Skeletal muscle satellite cell (primary cell): Measurements from ENCODE around the gene FICD.

Experiments used
- H3K27me3 ChIP-seq: 2 replicates; pipeline ENCODE4 v1.7.0; 2013; ENCODE audit warnings: low read length; ENCODE audit not compliant: control insufficient read depth, insufficient read depth
- H3K36me3 ChIP-seq: 2 replicates; pipeline ENCODE4 v1.7.0; 2013; ENCODE audit warnings: mild to moderate bottlenecking, control low read depth, low read length; ENCODE audit not compliant: insufficient read depth
- H3K4me1 ChIP-seq: 2 replicates; pipeline ENCODE4 v1.7.0; 2013; ENCODE audit warnings: low read length; ENCODE audit not compliant: control insufficient read depth, insufficient read depth
- H3K4me2 ChIP-seq: 2 replicates; pipeline ENCODE4 v1.7.0; 2013; ENCODE audit warnings: mild to moderate bottlenecking, low read length
- H3K4me3 ChIP-seq: 2 replicates; pipeline ENCODE4 v1.7.0; 2013; ENCODE audit warnings: low read length
- H3K9ac ChIP-seq: 2 replicates; pipeline ENCODE4 v1.7.0; 2013; ENCODE audit warnings: mild to moderate bottlenecking, low read depth, low read length, moderate library complexity
- H3K9me3 ChIP-seq: replicated peaks from 2 replicates; pipeline ENCODE4 v1.7.0; 2013; ENCODE audit warnings: mild to moderate bottlenecking, control low read depth, low read length

FICD gene

GRCh38 chr12:108507971-108508642 is 7.0 kb upstream of the FICD start:
- Histone ChIP-seq H3K27me3 (peaks cover 5% of the 10 kb centered on the region), H3K4me3 (no peak overlapping the region), H3K9me3 (no peaks in the 10 kb centered on the region), H3K36me3 (no peaks in the 10 kb centered on the region), H3K4me1 (no peaks in the 10 kb centered on the region), H3K9ac (no peak overlapping the region), H3K4me2 (no peak overlapping the region)

GRCh38 chr12:108509806-108510205 is 5.3 kb upstream of the FICD start:
- Histone ChIP-seq H3K4me1 (no peaks in the 10 kb centered on the region), H3K9me3 (no peaks in the 10 kb centered on the region), H3K4me2 (no peak overlapping the region), H3K4me3 (no peak overlapping the region), H3K36me3 (no peaks in the 10 kb centered on the region), H3K27me3 (peaks cover 5% of the 10 kb centered on the region), H3K9ac (no peak overlapping the region)

- H3K9me3 ChIP-seq, result no peaks in the 10 kb centered on the region
- H3K27me3 ChIP-seq, result peaks cover 5% of the 10 kb centered on the region
- peaks cover 3% of the 10 kb centered on the region for H3K4me1 ChIP-seq
- no peak overlapping the region for H3K4me2 ChIP-seq
- no peak overlapping the region for H3K9ac ChIP-seq
- H3K4me3 ChIP-seq, result no peak overlapping the region
- no peaks in the 10 kb centered on the region for H3K36me3 ChIP-seq
Observed at GRCh38 chr12:108510836-108511235, 4.2 kb upstream of the FICD start.

GRCh38 chr12:108511633-108512540 is 3.2 kb upstream of the FICD start:
- no peak overlapping the region for H3K9ac ChIP-seq
- H3K9me3 ChIP-seq, result no peaks in the 10 kb centered on the region
- H3K4me2 ChIP-seq, result peak overlapping the region; percentile 13
- peaks cover 9% of the 10 kb centered on the region for H3K4me1 ChIP-seq
- H3K27me3 ChIP-seq, result peaks cover 5% of the 10 kb centered on the region
- H3K36me3 ChIP-seq, result peaks cover 2% of the 10 kb centered on the region
- H3K4me3 ChIP-seq, result no peak overlapping the region

DNA sequence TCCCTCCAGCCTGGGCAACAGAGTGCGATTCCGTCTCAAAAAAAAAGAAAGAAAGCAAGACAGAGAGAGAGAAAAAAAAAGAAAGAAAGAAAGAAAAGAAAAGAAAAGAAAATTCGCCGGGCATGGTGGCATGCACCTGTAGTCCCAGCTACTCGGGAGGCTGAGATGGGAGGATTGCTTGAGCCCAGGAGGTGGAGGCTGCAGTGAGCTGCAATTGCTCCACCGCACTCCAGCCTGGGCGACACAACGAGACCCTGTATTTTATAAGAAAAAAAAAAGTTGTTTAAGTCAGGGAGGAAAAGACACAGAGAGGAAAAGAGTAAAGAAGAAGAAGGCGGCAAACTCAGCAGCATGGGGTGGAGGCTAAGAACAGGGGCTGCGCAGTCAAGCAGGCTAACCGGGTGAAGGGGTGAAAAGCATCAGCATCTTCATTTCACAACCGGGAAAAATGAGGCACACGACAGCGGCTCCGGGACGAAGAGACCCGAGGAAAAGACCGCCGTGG is 557 bp upstream of the FICD start:
- Histone ChIP-seq H3K4me2 (peak overlapping the region; percentile 90), H3K9me3 (no peaks in the 10 kb centered on the region), H3K27me3 (no peaks in the 10 kb centered on the region), H3K9ac (no peak overlapping the region), H3K36me3 (peaks cover 24% of the 10 kb centered on the region), H3K4me3 (peak overlapping the region; percentile 65), H3K4me1 (peaks cover 9% of the 10 kb centered on the region)

GRCh38 chr12:108515916-108516315 is 839 bp downstream of the FICD start:
- Histone ChIP-seq H3K36me3 (peaks cover 34% of the 10 kb centered on the region), H3K9ac (peak overlapping the region; percentile 86)

DNA sequence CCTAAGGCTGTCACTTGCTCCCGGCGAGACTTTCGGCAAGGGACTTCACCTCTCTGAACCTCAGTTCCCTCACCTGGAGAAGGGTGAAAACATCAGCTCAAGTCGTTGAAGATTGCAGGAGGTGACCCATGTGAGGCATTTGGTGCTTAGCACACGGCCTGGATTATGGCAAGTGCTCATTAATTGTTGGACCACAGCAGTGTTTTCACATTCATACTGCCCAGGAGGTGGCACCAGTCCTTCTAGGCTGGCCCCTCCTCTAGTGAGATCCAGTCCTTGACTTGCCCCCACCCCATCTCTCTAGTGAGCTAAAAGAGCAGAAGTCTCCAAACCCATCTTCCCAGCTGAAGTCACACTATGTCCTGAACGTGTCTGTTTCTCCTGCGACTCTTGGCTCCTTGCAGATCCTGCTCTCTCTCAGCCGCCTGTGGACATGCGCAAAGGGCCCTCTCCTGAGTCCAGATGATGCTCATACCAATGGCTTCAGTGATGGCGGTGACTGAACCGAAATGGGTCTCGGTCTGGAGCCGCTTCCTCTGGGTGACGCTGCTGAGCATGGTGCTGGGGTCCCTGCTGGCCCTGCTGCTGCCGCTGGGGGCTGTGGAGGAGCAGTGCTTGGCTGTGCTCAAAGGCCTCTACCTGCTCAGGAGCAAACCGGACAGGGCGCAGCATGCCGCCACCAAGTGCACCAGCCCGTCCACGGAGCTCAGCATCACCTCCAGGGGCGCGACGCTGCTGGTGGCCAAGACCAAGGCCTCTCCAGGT is 1.6 kb downstream of the FICD start:
- no peak overlapping the region for H3K4me3 ChIP-seq
- no peak overlapping the region for H3K9ac ChIP-seq
- no peaks in the 10 kb centered on the region for H3K9me3 ChIP-seq
- H3K27me3 ChIP-seq, result no peaks in the 10 kb centered on the region
- H3K4me1 ChIP-seq, result peaks cover 9% of the 10 kb centered on the region
- H3K4me2 ChIP-seq, result peak overlapping the region; percentile 90
- peaks cover 41% of the 10 kb centered on the region for H3K36me3 ChIP-seq

More at GRCh38 chr12:108515916-108516315, 839 bp downstream of the FICD start:
- peaks cover 9% of the 10 kb centered on the region for H3K4me1 ChIP-seq
- H3K9me3 ChIP-seq, result no peaks in the 10 kb centered on the region
- no peaks in the 10 kb centered on the region for H3K27me3 ChIP-seq
- peak overlapping the region; percentile 84 for H3K4me3 ChIP-seq
- H3K4me2 ChIP-seq, result peak overlapping the region; percentile 90

DNA sequence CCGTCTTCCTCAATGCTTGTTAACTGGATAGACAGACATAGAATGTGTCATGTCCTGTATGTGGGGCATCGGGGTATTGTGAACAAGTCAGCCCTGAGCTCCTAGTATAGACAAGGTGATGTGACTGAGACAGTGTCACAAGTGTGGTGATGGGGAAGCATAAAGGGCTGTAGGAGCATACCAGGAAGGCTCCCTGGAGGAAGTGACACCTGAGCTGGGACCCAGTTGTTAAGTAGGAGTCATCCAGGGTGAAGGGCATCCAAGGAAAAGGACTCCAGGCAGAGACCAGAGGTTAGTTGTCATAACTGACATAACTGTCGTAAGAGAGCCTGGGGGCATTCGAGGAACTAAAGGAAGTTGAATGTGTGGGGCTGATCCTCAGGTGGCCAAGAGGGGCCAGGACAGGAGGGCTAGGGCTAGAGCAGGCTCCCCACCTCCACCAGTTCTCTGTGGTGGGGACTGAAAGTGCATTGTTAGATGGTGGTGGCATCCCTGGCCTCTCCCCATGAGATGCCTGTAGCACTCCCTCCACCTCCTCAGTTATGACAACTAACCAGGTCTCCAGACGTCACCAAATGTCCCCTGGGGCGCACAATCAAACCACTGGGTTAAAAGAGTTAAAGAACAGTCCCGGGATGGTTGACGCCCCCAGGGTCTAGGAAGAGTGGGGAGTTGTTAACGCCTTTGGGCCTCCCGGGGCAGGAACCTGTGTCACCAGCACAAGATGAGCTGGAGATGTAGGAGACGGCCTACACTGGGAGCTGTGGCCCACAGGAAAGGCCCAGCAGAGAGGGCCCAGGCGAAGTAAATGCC is 2.4 kb downstream of the FICD start:
- peaks cover 49% of the 10 kb centered on the region for H3K36me3 ChIP-seq
- no peaks in the 10 kb centered on the region for H3K9me3 ChIP-seq
- H3K9ac ChIP-seq, result no peak overlapping the region
- H3K4me1 ChIP-seq, result peaks cover 9% of the 10 kb centered on the region
- H3K4me2 ChIP-seq, result no peak overlapping the region
- H3K27me3 ChIP-seq, result no peaks in the 10 kb centered on the region
- no peak overlapping the region for H3K4me3 ChIP-seq

- no peak overlapping the region for H3K9ac ChIP-seq
- no peak overlapping the region for H3K4me2 ChIP-seq
- H3K4me3 ChIP-seq, result no peak overlapping the region
- H3K4me1 ChIP-seq, result peaks cover 9% of the 10 kb centered on the region
- no peaks in the 10 kb centered on the region for H3K27me3 ChIP-seq
- no peaks in the 10 kb centered on the region for H3K9me3 ChIP-seq
- H3K36me3 ChIP-seq, result peaks cover 56% of the 10 kb centered on the region
Observed at GRCh38 chr12:108518101-108518715, 3.1 kb downstream of the FICD start.

DNA sequence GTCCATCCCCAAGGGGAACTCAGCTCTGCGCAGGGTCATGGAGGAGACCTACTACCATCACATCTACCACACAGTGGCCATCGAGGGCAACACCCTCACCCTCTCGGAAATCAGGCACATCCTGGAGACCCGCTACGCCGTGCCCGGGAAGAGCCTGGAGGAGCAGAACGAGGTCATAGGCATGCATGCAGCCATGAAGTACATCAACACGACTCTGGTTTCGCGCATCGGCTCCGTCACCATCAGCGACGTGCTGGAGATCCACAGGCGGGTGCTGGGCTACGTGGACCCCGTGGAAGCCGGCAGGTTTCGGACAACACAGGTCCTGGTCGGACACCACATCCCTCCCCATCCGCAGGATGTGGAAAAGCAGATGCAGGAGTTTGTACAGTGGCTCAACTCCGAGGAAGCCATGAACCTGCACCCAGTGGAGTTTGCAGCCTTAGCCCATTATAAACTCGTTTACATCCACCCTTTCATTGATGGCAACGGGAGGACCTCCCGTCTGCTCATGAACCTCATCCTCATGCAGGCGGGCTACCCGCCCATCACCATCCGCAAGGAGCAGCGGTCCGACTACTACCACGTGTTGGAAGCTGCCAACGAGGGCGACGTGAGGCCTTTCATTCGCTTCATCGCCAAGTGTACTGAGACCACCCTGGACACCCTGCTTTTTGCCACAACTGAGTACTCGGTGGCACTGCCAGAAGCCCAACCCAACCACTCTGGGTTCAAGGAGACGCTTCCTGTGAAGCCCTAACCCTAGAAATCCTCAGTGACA is 3.8 kb downstream of the FICD start:
- no peak overlapping the region for H3K9ac ChIP-seq
- H3K4me1 ChIP-seq, result peaks cover 9% of the 10 kb centered on the region
- no peak overlapping the region for H3K4me3 ChIP-seq
- H3K4me2 ChIP-seq, result no peak overlapping the region
- H3K27me3 ChIP-seq, result no peaks in the 10 kb centered on the region
- H3K9me3 ChIP-seq, result no peaks in the 10 kb centered on the region
- peaks cover 63% of the 10 kb centered on the region for H3K36me3 ChIP-seq
